Naive thymus-derived CD4-positive, alpha-beta T cell (primary cell): ENCODE measurements around the gene MRPS25. TPM values are rescaled to one million over a fixed set of nuclear protein-coding genes. Genes with fewer than 3 reads are reported as not detected.

Experiments
- ATAC-seq: fragments of 150-1000 bp; cut with Tn5 transposase; 2 replicates; pipeline ENCODE4 v1.10.0; 2021; ENCODE audit warnings: mild to moderate bottlenecking, moderate library complexity
- CTCF ChIA-PET: fragments of 350-600 bp; sonication (Branson Sonifier 250); formaldehyde crosslinking; loops from one replicate; lab custom pipeline; 2021; ENCODE audit warnings: antibody characterized with exemption; lab: Charles Lee
- POLR2A ChIA-PET: fragments of 350-600 bp; sonication (Branson Sonifier 250); formaldehyde crosslinking; loops from one replicate; lab custom pipeline; 2021; ENCODE audit warnings: antibody characterized with exemption, inconsistent platforms; lab: Charles Lee
- DNase-seq, 9 donors: peaks; one replicate each; pipeline versions ENCODE4 v3.0.0 to v3.0.0-alpha.2; 2020 to 2022; ENCODE audit warnings: mixed read lengths in 1 of 9
- H3K27ac ChIP-seq: one replicate; pipeline ENCODE4 v1.7.0; 2013; ENCODE audit warnings: mild to moderate bottlenecking, low read depth, low read length, moderate library complexity
- H3K27me3 ChIP-seq, 2 donors: one replicate each; pipeline ENCODE4 v1.7.0; 2013; ENCODE audit warnings: low read length in 2 of 2, mild to moderate bottlenecking in 2 of 2, moderate library complexity in 2 of 2; ENCODE audit not compliant: control insufficient read depth in 2 of 2, insufficient read depth in 2 of 2
- H3K36me3 ChIP-seq, 3 experiments: 1 replicate in 2 of 3; 2 replicates in 1 of 3; pipeline ENCODE4 v1.7.0; 2013; ENCODE audit warnings: low read length in 3 of 3, mild to moderate bottlenecking in 3 of 3, moderate library complexity in 1 of 3; ENCODE audit not compliant: insufficient read depth in 3 of 3, control insufficient read depth in 2 of 3
- H3K4me1 ChIP-seq, 2 donors: one replicate each; pipeline ENCODE4 v1.7.0; 2013; ENCODE audit warnings: low read length in 2 of 2, mild to moderate bottlenecking in 2 of 2, moderate library complexity in 1 of 2; ENCODE audit not compliant: control insufficient read depth in 2 of 2, insufficient read depth in 2 of 2
- H3K4me3 ChIP-seq: 2 replicates; pipeline ENCODE4 v1.7.0; 2013; ENCODE audit warnings: mild to moderate bottlenecking, low read length
- H3K9me3 ChIP-seq, 3 experiments: 1 replicate in 2 of 3; 2 replicates in 1 of 3; pipeline ENCODE4 v1.7.0; 2013; ENCODE audit warnings: low read length in 3 of 3; ENCODE audit not compliant: control insufficient read depth in 2 of 3
- H3K27ac Mint-ChIP-seq, 9 donors: one replicate each; pipeline ENCODE4 v1.8.0; 2020 to 2022; ENCODE audit warnings: mixed read lengths in 9 of 9, mild to moderate bottlenecking in 8 of 9, moderate library complexity in 5 of 9, inconsistent platforms in 2 of 9
- H3K27me3 Mint-ChIP-seq, 5 donors: one replicate each; pipeline ENCODE4 v1.8.0; 2021 to 2022; ENCODE audit warnings: mixed read lengths in 5 of 5, mild to moderate bottlenecking in 1 of 5
- H3K36me3 Mint-ChIP-seq, 5 donors: one replicate each; pipeline ENCODE4 v1.8.0; 2020 to 2022; ENCODE audit warnings: mixed read lengths in 5 of 5, mild to moderate bottlenecking in 3 of 5, inconsistent platforms in 1 of 5
- H3K4me1 Mint-ChIP-seq, 7 donors: one replicate each; pipeline ENCODE4 v1.8.0; 2020 to 2022; ENCODE audit warnings: mixed read lengths in 7 of 7, mild to moderate bottlenecking in 3 of 7, inconsistent platforms in 1 of 7
- H3K4me3 Mint-ChIP-seq, 10 donors: one replicate each; pipeline ENCODE4 v1.8.0; 2020 to 2022; ENCODE audit warnings: mild to moderate bottlenecking in 10 of 10, mixed read lengths in 10 of 10, moderate library complexity in 6 of 10, inconsistent platforms in 2 of 10
- H3K9me3 Mint-ChIP-seq, 11 donors: one replicate each; pipeline ENCODE4 v1.8.0; 2020 to 2022; ENCODE audit warnings: mixed read lengths in 11 of 11, mild to moderate bottlenecking in 4 of 11, inconsistent platforms in 1 of 11, moderate library complexity in 1 of 11
- intact Hi-C, 2 donors: fragments of 100-400 bp; cut with micrococcal nuclease; formaldehyde crosslinking; loops; one replicate each; pipeline ENCODE4 v1.15.1; 2023
- polyA plus RNA-seq, 2 donors: library from polyadenylated mRNA; unstranded; fragments of 300-500 nt; fragmentation: Illumina TruSeq; gene quantifications; one replicate each; pipeline ENCODE4 v1.2.3, GENCODE V29; 2021
- total RNA-seq, 6 experiments: library from RNA in 5 of 6; stranded (reverse) in 5 of 6; gene quantifications; 1 replicate in 5 of 6; 2 replicates in 1 of 6; pipeline ENCODE4 v1.2.3 and lab custom pipeline; 2021 to 2026

Gene MRPS25
- total RNA-seq: 100 to 1,000 TPM in 1 of 5 experiments, 10 to 100 TPM in 4; 57.6 to 104 (median 76.0) TPM
- 10 to 100 TPM; 20.2 to 23.9 TPM for polyA plus RNA-seq
- total RNA-seq (lab: John Stamatoyannopoulos, UW): 64.2 reads per million, percentile 76 among the genes with 10 or more reads in this experiment

GRCh38 chr3:15064835-15065549 is at the start of gene MRPS25:
MRPS25 (minus strand) TSS chr3:15065315; CDS start chr3:15065194, 121 bp downstream.
- H3K4me1 Mint-ChIP-seq: peaks cover 16 to 29% (median 22%) of the 10 kb centered on the region in 7 donors
- Histone ChIP-seq H3K9me3 (no peaks in the 10 kb centered on the region), H3K27ac (peak within 1 kb of the TSS; percentile 87), H3K36me3 (peaks cover 0 to 6% (median 0%) of the 10 kb centered on the region in 3 experiments), H3K4me1 (peaks cover 7 to 14% of the 10 kb centered on the region in 2 donors), H3K27me3 (no peaks in the 10 kb centered on the region), H3K4me3 (peak within 1 kb of the TSS; percentile 86)
- peaks cover 0 to 10% (median 0%) of the 10 kb centered on the region in 5 donors for H3K36me3 Mint-ChIP-seq
- peak; percentile 99 for ATAC-seq
- H3K27me3 Mint-ChIP-seq: no peaks in the 10 kb centered on the region
- ChIA-PET CTCF (interaction anchor here (2.5 kb wide), 1 partner anchor 14 kb away, joined by 14 read pairs; no protein-coding TSS in a partner anchor), POLR2A (interaction anchor here (0.5 to 1.6 kb wide), 16 partner anchors 10 to 537 kb away, joined by 3 to 23 read pairs (median 4); partner anchors contain the start of genes BTD, CAPN7, CCDC174 and HACL1)
- intact Hi-C loops: loop anchor here (1.0 to 10.0 kb wide), 10 partner anchors 14 to 1640 kb away; partner anchors contain the start of genes CCDC174 (in 2 of the 2), RBSN (in 2 of the 2), BTD (in 1 of the 2) and CHCHD4 (in 1 of the 2)
- peak; percentile 80 to 90 (median 87) for DNase-seq
- no peaks in the 10 kb centered on the region for H3K9me3 Mint-ChIP-seq
- peak within 1 kb of the TSS; percentile 94 to 98 (median 96) for H3K4me3 Mint-ChIP-seq
- peak within 1 kb of the TSS; percentile 87 to 99 (median 94) for H3K27ac Mint-ChIP-seq

GRCh38 chr3:15113884-15114283 is 48.8 kb upstream of the MRPS25 start:
- ATAC-seq: no peak
- no peaks in the 10 kb centered on the region for H3K9me3 ChIP-seq
- DNase-seq: no peak
- H3K4me1 ChIP-seq: no peaks in the 10 kb centered on the region
- no peak overlapping the region for H3K4me3 ChIP-seq
- ChIA-PET CTCF (no interaction called here), POLR2A (no interaction called here)
- Mint-ChIP-seq H3K4me1 (peaks cover 0 to 5% (median 3%) of the 10 kb centered on the region in 7 donors), H3K9me3 (peaks cover 0 to 2% (median 0%) of the 10 kb centered on the region in 11 donors), H3K27me3 (peaks cover 0 to 26% (median 0%) of the 10 kb centered on the region in 5 donors), H3K27ac (no peak overlapping the region), H3K36me3 (no peaks in the 10 kb centered on the region), H3K4me3 (no peak overlapping the region)
- H3K36me3 ChIP-seq: no peaks in the 10 kb centered on the region
- no peak overlapping the region for H3K27ac ChIP-seq
- intact Hi-C loops: no loop called here
- no peaks in the 10 kb centered on the region for H3K27me3 ChIP-seq

- H3K36me3 ChIP-seq: no peaks in the 10 kb centered on the region
- DNase-seq (no peak), ATAC-seq (no peak)
- Mint-ChIP-seq H3K9me3 (peaks cover 0 to 2% (median 0%) of the 10 kb centered on the region in 11 donors), H3K36me3 (no peaks in the 10 kb centered on the region), H3K4me1 (peaks cover 0 to 2% (median 1%) of the 10 kb centered on the region in 7 donors), H3K27me3 (peaks cover 0 to 22% (median 0%) of the 10 kb centered on the region in 5 donors), H3K4me3 (no peak overlapping the region), H3K27ac (no peak overlapping the region)
- H3K4me1 ChIP-seq: no peaks in the 10 kb centered on the region
- ChIA-PET CTCF (interaction anchor here (0.6 kb wide), 1 partner anchor 876 kb away, joined by 3 read pairs; no protein-coding TSS in a partner anchor), POLR2A (no interaction called here)
- no peak overlapping the region for H3K4me3 ChIP-seq
- no peaks in the 10 kb centered on the region for H3K27me3 ChIP-seq
- H3K27ac ChIP-seq: no peak overlapping the region
- intact Hi-C loops: no loop called here
- H3K9me3 ChIP-seq: no peaks in the 10 kb centered on the region
Observed at GRCh38 chr3:15113471-15113870, 48.4 kb upstream of the MRPS25 start.

GRCh38 chr3:15112011-15112410 is 46.9 kb upstream of the MRPS25 start:
- Histone ChIP-seq H3K27ac (no peak overlapping the region), H3K4me1 (peaks cover 3 to 5% of the 10 kb centered on the region in 2 donors), H3K9me3 (no peaks in the 10 kb centered on the region), H3K4me3 (no peak overlapping the region), H3K36me3 (no peaks in the 10 kb centered on the region), H3K27me3 (no peaks in the 10 kb centered on the region)
- H3K9me3 Mint-ChIP-seq: peaks cover 0 to 2% (median 0%) of the 10 kb centered on the region in 11 donors
- peaks cover 4 to 25% (median 5%) of the 10 kb centered on the region in 5 donors for H3K27me3 Mint-ChIP-seq
- no peak for DNase-seq
- no peak for ATAC-seq
- peaks cover 3 to 9% (median 6%) of the 10 kb centered on the region in 7 donors for H3K4me1 Mint-ChIP-seq
- POLR2A ChIA-PET: no interaction called here
- intact Hi-C loops: no loop called here
- CTCF ChIA-PET: no interaction called here
- no peak overlapping the region for H3K27ac Mint-ChIP-seq
- H3K4me3 Mint-ChIP-seq: no peak overlapping the region
- no peaks in the 10 kb centered on the region for H3K36me3 Mint-ChIP-seq

GRCh38 chr3:15110206-15110605 is 45.1 kb upstream of the MRPS25 start:
- intact Hi-C loops: no loop called here
- no peaks in the 10 kb centered on the region for H3K36me3 Mint-ChIP-seq
- H3K9me3 ChIP-seq: no peaks in the 10 kb centered on the region
- ATAC-seq: no peak
- no peak overlapping the region for H3K4me3 Mint-ChIP-seq
- H3K36me3 ChIP-seq: no peaks in the 10 kb centered on the region
- H3K27ac ChIP-seq: no peak overlapping the region
- peaks cover 4 to 29% (median 5%) of the 10 kb centered on the region in 5 donors for H3K27me3 Mint-ChIP-seq
- H3K27ac Mint-ChIP-seq: no peak overlapping the region
- peaks cover 3 to 5% of the 10 kb centered on the region in 2 donors for H3K4me1 ChIP-seq
- H3K27me3 ChIP-seq: no peaks in the 10 kb centered on the region
- ChIA-PET POLR2A (no interaction called here), CTCF (interaction anchor here (3.8 kb wide), 1 partner anchor 8 kb away, joined by 18 read pairs; no protein-coding TSS in a partner anchor)
- H3K9me3 Mint-ChIP-seq: no peaks in the 10 kb centered on the region
- H3K4me3 ChIP-seq: no peak overlapping the region
- DNase-seq: no peak
- H3K4me1 Mint-ChIP-seq: peaks cover 3 to 9% (median 6%) of the 10 kb centered on the region in 7 donors

- Mint-ChIP-seq H3K27ac (no peak overlapping the region), H3K27me3 (peaks cover 4 to 20% (median 5%) of the 10 kb centered on the region in 5 donors)
- POLR2A ChIA-PET: interaction anchor here (0.8 kb wide), 1 partner anchor 10 kb away, joined by 3 read pairs; the partner anchor contains the start of gene RBSN
Observed at GRCh38 chr3:15108869-15109268, 43.8 kb upstream of the MRPS25 start.

More at GRCh38 chr3:15108869-15109268, 43.8 kb upstream of the MRPS25 start:
- Histone ChIP-seq H3K4me3 (no peak overlapping the region), H3K36me3 (no peaks in the 10 kb centered on the region), H3K27ac (no peak overlapping the region), H3K27me3 (no peaks in the 10 kb centered on the region), H3K9me3 (no peaks in the 10 kb centered on the region), H3K4me1 (peaks cover 3 to 5% of the 10 kb centered on the region in 2 donors)
- Mint-ChIP-seq H3K4me1 (peaks cover 3 to 9% (median 6%) of the 10 kb centered on the region in 7 donors), H3K4me3 (no peak overlapping the region), H3K9me3 (no peaks in the 10 kb centered on the region), H3K36me3 (no peaks in the 10 kb centered on the region)
- CTCF ChIA-PET: interaction anchor here (0.6 to 3.8 kb wide), 6 partner anchors 9 to 642 kb away, joined by 3 to 18 read pairs (median 4); partner anchors contain the start of gene RBSN
- DNase-seq (no peak), ATAC-seq (no peak)
- intact Hi-C loops: loop anchor here (1.0 to 10.0 kb wide), 8 partner anchors 10 to 1138 kb away; partner anchors contain the start of gene RBSN (in 1 of the 2)
